Measurements from ENCODE around the gene NPPB.

Gene NPPB

DNA sequence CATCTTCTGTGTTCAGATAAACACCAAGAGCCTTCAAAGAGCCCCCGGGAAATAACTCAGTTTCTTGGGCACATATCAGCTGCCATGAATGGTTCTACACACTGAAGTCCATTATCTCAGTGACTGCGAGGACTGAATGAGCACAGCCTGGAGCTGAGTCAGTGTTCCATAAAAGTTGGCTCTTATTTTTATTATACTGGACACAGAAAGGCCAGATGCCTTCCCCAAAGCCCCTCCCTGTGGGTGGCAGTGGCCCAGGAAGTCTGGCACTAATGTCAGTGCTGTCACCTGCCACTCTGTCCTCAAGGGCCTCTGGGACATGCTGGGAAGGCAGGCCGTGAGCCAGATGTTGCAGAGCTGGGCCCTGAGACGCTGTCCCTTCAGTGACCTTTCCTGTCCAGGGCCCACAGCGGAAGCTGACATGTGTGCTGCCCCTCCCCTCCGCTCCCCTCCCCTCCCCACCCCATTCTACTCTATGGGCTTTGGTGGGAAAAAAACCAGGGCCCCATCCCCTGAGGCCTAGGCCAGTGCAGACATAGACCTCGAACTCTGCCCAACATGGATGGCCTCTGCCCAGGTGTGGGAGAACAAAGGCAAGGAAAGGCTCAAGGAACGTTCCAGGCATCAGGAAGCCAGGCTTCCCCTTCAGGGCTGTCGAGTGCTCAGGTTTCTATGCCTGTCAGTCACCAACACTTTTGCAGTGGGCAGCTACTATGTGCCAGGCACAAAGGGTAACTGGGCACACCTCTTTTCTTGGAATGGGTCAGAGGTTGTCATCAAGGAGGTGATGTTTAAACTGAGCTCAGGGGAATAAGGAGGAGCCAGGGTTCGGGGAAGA, 22.4 kb upstream of the NPPB start:
- in situ Hi-C loops (cut with MboI; ENCODE audit: low sequenced_read_pairs, unreplicated experiment) = no loop called here
- peak; percentile 20 for DNase-seq (ENCODE audit: low spot score)
- TF ChIP-seq, protein P1, sequence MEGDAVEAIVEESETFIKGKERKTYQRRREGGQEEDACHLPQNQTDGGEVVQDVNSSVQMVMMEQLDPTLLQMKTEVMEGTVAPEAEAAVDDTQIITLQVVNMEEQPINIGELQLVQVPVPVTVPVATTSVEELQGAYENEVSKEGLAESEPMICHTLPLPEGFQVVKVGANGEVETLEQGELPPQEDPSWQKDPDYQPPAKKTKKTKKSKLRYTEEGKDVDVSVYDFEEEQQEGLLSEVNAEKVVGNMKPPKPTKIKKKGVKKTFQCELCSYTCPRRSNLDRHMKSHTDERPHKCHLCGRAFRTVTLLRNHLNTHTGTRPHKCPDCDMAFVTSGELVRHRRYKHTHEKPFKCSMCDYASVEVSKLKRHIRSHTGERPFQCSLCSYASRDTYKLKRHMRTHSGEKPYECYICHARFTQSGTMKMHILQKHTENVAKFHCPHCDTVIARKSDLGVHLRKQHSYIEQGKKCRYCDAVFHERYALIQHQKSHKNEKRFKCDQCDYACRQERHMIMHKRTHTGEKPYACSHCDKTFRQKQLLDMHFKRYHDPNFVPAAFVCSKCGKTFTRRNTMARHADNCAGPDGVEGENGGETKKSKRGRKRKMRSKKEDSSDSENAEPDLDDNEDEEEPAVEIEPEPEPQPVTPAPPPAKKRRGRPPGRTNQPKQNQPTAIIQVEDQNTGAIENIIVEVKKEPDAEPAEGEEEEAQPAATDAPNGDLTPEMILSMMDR (IDR thresholded peaks at IDR 0.05; ENCODE audit: borderline replicate concordance, control extremely low read depth, extremely low read depth, insufficient read depth, missing control alignments) = no peak

DNA sequence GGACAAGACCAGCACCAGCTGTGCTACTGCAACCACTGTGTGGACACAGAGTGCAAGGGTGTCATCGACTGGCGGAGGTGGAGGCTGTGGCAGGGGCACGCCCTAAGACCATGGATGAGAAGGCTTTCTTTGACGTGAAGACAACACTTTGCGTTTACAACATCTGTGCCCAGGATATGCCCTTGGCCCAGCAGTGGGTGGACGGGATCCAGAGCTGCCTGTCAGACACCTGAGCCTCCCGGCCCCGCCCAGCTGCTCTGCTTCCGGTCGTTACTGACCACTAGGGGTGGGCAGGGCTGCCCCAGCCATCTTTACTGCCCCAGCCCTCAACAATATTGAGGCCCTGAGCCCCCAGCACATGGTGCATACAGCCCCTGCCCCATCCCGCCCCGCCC, 21.4 kb upstream of the NPPB start:
- TF ChIP-seq, protein P1 (IDR thresholded peaks at IDR 0.05; ENCODE audit: borderline replicate concordance, control extremely low read depth, extremely low read depth, insufficient read depth, missing control alignments) = no peak
- in situ Hi-C loops (cut with MboI; ENCODE audit: low sequenced_read_pairs, unreplicated experiment) = no loop called here
- peak; percentile 16 for DNase-seq (ENCODE audit: low spot score)

DNA sequence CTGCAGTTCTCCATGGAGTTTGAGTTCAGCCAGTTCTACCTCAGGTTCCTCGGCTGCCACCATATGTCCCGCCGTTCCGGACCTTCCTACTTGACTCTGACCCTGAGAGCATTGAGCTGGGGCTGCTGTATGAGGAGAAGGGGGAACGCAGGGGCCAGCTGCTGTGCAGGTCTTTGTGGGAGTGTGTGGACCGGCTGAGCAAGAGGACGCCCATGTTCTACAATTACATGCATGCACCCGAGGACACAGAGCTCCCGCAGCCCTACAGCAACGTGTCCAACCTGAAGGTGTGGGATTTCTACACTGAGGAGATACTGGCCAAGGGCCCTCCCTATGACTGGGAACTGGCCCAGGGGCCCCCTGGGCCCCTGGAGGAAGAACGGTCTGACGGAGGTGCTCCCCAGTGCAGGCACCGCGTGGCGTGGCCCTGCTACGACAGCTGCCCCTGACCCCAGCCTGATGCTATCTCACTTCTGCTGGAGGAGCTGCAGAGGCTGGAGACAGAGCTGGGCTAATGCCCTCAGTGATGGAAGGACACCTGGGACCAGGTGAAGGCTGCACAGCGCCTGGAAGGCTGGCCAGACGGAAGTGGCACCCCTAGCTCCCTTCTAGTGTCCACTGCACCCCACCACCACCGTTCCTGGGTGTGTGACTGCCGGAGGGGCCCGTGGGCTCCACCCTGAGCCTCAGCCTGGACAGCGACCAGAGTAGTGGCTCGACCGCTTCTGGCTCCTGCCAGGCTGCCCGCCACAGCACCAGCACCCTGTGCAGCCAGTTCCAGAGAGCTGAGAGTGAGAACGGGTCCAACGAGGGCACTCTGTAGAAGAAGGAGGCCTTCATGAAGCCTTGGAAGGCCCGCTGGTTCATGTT, 20.8 kb upstream of the NPPB start:
- DNase-seq (ENCODE audit: low spot score) = peak; percentile 23
- TF ChIP-seq, protein P1 (IDR thresholded peaks at IDR 0.05; ENCODE audit: borderline replicate concordance, control extremely low read depth, extremely low read depth, insufficient read depth, missing control alignments) = no peak
- in situ Hi-C loops (cut with MboI; ENCODE audit: low sequenced_read_pairs, unreplicated experiment) = no loop called here

DNA sequence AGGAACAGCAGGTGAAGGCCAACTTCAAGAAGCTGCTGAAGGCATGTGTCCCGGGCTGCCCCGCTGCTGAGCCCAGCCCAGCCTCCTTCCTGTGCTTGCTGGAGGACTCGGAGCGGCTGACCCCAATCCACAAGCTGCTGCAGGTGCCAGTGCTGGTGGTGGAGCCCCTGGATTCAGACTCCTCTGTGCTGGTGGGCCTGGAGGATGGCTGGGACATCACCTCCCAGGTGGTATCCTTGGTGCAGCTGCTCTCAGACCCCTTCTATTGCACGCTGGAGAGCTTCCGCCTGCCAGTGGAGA, 20.1 kb upstream of the NPPB start:
- in situ Hi-C loops (cut with MboI; ENCODE audit: low sequenced_read_pairs, unreplicated experiment) = no loop called here
- TF ChIP-seq, protein P1 (IDR thresholded peaks at IDR 0.05; ENCODE audit: borderline replicate concordance, control extremely low read depth, extremely low read depth, insufficient read depth, missing control alignments) = no peak

DNA sequence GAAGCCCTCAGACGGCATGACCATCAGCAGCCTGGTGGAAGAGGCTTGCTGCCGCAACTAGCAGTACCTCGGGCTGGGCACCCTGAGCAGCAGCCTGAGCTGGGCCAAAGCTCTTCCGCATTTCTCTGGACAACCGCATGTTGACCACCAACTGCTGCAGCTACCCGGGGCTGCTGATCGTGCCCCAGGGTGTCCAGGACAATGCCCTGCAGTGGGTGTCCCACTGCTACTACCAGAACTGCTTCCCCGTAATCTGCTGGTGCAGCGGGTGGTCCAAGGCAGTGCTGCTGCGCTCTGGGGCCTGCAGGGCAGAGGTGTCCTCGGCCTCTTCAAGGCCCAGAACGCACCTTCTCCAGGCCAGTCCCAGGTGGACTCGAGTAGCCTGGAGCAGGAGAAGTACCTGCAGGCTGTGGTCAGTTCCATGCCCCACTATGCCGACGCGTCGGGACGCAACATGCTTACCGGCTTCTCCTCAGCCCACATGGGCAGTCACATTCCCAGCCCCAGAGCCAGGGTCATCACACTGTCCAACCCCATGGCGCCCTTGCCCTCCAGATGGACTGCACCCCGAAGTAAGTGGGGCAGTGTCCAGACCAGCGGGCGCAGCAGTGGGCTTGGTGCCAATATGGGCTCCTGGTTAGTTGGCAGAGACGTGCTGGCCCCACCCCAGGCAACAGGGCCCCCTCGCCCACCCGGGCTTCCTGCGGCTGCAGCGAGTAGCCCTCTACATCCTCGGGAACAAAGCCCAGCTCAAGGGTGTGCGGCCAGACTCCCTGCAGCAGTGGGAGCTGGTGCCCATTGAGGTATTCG, 19.5 kb upstream of the NPPB start:
- TF ChIP-seq, protein P1 (IDR thresholded peaks at IDR 0.05; ENCODE audit: borderline replicate concordance, control extremely low read depth, extremely low read depth, insufficient read depth, missing control alignments) = no peak
- in situ Hi-C loops (cut with MboI; ENCODE audit: low sequenced_read_pairs, unreplicated experiment) = no loop called here
- DNase-seq (ENCODE audit: low spot score) = peak; percentile 16

More for the DNA sequence above, 20.1 kb upstream of the NPPB start:
- peak; percentile 30 for DNase-seq (ENCODE audit: low spot score)

DNA sequence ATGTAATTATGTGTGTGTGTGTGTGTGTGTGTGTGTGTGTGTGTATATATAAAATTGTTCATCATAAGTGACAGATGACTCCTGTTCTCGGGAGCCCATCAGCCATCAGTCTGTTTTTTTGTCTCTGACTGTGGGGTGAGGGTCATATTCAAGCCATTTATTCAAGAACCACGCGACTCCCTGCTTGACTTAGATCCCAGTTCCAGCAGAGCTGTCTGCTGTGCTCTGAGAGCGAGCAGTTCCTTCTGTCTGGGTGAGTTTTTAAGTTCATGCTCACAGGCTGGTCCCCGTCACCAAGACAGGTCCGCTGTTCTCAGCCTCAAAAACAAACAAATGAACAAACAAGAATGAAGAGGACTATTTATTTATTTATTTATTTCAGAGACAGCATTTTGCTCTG, 18.3 kb upstream of the NPPB start:
- no peak for DNase-seq (ENCODE audit: low spot score)
- in situ Hi-C loops (cut with MboI; ENCODE audit: low sequenced_read_pairs, unreplicated experiment) = no loop called here
- TF ChIP-seq, protein P1 (IDR thresholded peaks at IDR 0.05; ENCODE audit: borderline replicate concordance, control extremely low read depth, extremely low read depth, insufficient read depth, missing control alignments) = no peak

Measured in GM13976 (cell line).